ENCODE results near the gene HPCAL1. TPM values are rescaled to one million over a fixed set of nuclear protein-coding genes. Genes with fewer than 3 reads are reported as not detected.

The HPCAL1 gene
- total RNA-seq, 1 donor from 2014 or later = 13.1 TPM

DNA sequence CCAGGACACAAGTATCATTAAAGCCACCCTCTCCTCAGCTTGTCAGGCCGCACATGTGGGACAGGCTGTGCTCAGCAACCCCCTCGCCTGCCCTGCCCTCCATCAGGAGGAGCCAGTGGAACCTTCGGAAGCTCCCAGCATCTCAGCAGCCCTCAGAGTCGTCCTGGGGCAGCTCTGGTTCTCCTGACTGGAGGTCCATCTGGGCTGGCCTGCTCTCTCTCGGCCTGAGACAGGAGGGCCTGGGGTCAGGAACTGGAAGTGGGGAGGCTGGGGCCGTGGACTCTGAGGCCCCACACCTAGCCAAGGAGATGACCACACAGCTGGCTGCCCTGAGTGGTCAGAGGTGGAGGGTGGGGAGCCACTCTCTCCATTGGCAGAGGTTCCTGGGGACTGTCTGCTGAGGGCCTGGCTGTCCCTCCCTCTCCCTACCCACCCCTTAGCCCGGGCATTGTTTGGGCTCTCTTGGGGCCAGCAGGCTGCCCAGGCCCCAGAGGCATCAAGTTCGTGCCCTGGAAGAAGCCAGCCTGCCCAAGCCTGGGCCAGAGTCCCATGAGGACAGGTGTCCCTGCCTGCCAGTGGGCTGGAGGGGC is 122.3 kb downstream of the HPCAL1 start:
- H3K4me1 Mint-ChIP-seq (ENCODE audit: low read depth, unreplicated experiment) = no peaks in the 10 kb centered on the region
- H3K27me3 Mint-ChIP-seq (ENCODE audit: unreplicated experiment) = no peaks in the 10 kb centered on the region
- DNase-seq = no peak
- H3K27ac Mint-ChIP-seq (ENCODE audit: unreplicated experiment) = no peak overlapping the region
- peaks cover 1% of the 10 kb centered on the region for H3K9me3 Mint-ChIP-seq (ENCODE audit: unreplicated experiment)
- H3K4me3 Mint-ChIP-seq (ENCODE audit: unreplicated experiment) = no peak overlapping the region
- no peaks in the 10 kb centered on the region for H3K36me3 Mint-ChIP-seq (ENCODE audit: unreplicated experiment)
- TF ChIP-seq, protein P1, sequence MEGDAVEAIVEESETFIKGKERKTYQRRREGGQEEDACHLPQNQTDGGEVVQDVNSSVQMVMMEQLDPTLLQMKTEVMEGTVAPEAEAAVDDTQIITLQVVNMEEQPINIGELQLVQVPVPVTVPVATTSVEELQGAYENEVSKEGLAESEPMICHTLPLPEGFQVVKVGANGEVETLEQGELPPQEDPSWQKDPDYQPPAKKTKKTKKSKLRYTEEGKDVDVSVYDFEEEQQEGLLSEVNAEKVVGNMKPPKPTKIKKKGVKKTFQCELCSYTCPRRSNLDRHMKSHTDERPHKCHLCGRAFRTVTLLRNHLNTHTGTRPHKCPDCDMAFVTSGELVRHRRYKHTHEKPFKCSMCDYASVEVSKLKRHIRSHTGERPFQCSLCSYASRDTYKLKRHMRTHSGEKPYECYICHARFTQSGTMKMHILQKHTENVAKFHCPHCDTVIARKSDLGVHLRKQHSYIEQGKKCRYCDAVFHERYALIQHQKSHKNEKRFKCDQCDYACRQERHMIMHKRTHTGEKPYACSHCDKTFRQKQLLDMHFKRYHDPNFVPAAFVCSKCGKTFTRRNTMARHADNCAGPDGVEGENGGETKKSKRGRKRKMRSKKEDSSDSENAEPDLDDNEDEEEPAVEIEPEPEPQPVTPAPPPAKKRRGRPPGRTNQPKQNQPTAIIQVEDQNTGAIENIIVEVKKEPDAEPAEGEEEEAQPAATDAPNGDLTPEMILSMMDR (IDR thresholded peaks at IDR 0.05; ENCODE audit: partially characterized antibody, unreplicated experiment) = no peak

DNA sequence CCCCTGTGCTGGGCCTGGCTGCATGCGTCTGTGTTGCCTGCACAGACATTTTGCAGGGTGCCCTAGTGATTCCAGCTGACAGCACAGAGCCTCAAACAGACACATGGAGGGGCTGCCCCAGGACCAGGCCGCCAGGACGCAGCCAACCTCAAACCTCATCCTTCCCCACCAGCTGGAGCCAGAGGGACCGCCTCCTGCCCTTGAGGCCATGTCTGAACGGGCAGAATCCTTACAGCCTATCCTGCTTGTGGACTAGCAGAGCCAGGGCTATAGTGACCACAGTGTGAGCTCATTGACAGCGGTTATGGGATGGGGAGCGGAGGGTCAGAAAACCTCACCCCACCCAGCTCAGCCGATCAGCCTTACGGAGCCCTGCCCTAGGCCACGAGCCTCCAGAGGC is 123.0 kb downstream of the HPCAL1 start:
- TF ChIP-seq, protein P1 (IDR thresholded peaks at IDR 0.05; ENCODE audit: partially characterized antibody, unreplicated experiment) = no peak

DNA sequence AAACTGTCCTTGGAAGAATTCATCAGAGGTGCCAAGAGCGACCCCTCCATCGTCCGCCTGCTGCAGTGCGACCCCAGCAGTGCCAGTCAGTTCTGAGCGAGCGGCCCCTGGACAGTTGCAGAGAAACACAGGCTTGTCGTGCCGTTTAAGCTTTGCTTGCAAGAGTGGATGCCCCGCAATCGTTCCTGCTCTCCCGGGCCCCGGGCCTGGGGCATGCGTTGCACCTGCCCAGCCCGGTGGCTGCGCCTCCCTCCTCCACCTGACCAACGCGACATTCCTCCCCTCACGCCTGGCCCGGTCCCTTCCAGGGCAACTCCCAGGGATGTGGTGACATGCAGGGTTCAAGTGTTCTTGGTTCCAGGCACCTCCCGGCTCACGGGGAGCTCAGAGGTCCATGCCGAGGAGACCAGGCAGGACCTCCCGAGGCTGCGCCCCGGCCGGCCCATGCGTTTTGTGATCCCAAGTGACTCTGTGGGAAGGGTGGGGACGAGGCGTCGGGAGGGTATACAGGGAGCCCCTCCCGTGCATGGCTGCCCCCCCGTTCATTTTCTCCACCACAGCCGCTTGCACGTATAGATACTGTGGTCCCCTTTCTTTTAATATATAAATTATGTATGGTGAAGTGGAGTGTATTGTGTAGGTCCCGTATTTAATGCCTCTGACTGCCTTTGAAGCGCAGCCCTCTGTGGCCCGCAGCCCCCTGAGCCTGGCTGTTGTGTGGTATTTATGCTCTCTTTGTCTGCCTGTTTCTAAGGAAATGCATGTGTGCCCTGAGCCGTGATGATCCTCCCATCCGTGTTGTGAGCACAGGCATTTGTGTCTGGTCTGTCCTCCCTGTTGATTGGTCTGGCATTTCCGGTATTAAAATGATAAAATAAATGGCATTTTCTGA is 124.3 kb downstream of the HPCAL1 start:
- Mint-ChIP-seq H3K9me3 (ENCODE audit: unreplicated experiment) (peaks cover 1% of the 10 kb centered on the region), H3K27me3 (ENCODE audit: unreplicated experiment) (no peaks in the 10 kb centered on the region), H3K27ac (ENCODE audit: unreplicated experiment) (no peak overlapping the region), H3K4me3 (ENCODE audit: unreplicated experiment) (no peak overlapping the region), H3K36me3 (ENCODE audit: unreplicated experiment) (no peaks in the 10 kb centered on the region), H3K4me1 (ENCODE audit: low read depth, unreplicated experiment) (no peaks in the 10 kb centered on the region)
- TF ChIP-seq, protein P1 (IDR thresholded peaks at IDR 0.05; ENCODE audit: partially characterized antibody, unreplicated experiment) = no peak
- no peak for DNase-seq

More for the DNA sequence above, 123.0 kb downstream of the HPCAL1 start:
- Mint-ChIP-seq H3K27me3 (ENCODE audit: unreplicated experiment) (no peaks in the 10 kb centered on the region), H3K4me3 (ENCODE audit: unreplicated experiment) (no peak overlapping the region), H3K9me3 (ENCODE audit: unreplicated experiment) (peaks cover 1% of the 10 kb centered on the region), H3K27ac (ENCODE audit: unreplicated experiment) (no peak overlapping the region), H3K4me1 (ENCODE audit: low read depth, unreplicated experiment) (no peaks in the 10 kb centered on the region), H3K36me3 (ENCODE audit: unreplicated experiment) (no peaks in the 10 kb centered on the region)
- no peak for DNase-seq

DNA sequence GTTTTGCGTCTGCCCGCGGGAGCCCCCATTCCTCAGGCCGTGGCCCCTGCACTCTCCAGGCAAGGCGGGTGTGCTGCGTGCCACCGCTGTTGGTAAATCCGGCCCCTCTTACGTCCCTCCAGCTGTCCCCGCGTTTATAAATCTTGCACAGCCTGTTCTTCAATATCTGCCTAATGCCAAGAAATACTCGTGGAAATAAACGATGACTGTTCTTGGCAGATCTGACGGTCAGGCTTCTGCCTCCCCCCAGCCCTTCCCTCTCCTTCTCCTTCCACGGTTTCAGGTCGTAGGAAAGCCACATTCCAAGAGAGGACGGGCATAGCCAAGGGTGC is 124.9 kb downstream of the HPCAL1 start:
- Mint-ChIP-seq H3K9me3 (ENCODE audit: unreplicated experiment) (peaks cover 1% of the 10 kb centered on the region), H3K4me3 (ENCODE audit: unreplicated experiment) (no peak overlapping the region), H3K36me3 (ENCODE audit: unreplicated experiment) (no peaks in the 10 kb centered on the region), H3K27ac (ENCODE audit: unreplicated experiment) (no peak overlapping the region), H3K4me1 (ENCODE audit: low read depth, unreplicated experiment) (no peaks in the 10 kb centered on the region), H3K27me3 (ENCODE audit: unreplicated experiment) (no peaks in the 10 kb centered on the region)
- TF ChIP-seq, protein P1 (IDR thresholded peaks at IDR 0.05; ENCODE audit: partially characterized antibody, unreplicated experiment) = no peak
- no peak for DNase-seq

DNA sequence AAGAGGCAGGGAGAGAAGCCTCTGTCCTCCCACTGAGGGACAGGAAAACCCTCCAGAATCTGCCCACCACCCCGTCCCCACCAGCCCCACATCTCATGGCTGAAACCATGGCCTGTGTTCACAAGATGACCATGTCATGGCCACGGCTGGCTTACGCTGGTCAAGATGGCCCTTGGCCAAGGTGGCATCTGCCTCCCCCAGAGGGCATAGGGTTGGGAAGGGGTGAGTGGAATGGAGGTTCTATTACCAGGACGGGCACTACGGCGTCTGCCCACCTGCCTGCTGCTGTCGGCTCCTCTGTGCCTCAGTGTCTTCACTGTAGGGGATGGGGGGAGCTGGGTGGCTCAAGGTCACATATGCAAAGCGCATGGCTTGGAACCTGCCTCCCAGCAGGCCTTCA is 125.7 kb downstream of the HPCAL1 start:
- TF ChIP-seq, protein P1 (IDR thresholded peaks at IDR 0.05; ENCODE audit: partially characterized antibody, unreplicated experiment) = no peak
- Mint-ChIP-seq H3K36me3 (ENCODE audit: unreplicated experiment) (no peaks in the 10 kb centered on the region), H3K4me1 (ENCODE audit: low read depth, unreplicated experiment) (peaks cover 4% of the 10 kb centered on the region), H3K4me3 (ENCODE audit: unreplicated experiment) (no peak overlapping the region), H3K27me3 (ENCODE audit: unreplicated experiment) (peaks cover 1% of the 10 kb centered on the region), H3K27ac (ENCODE audit: unreplicated experiment) (no peak overlapping the region), H3K9me3 (ENCODE audit: unreplicated experiment) (peaks cover 1% of the 10 kb centered on the region)
- DNase-seq = no peak

Data from glutamatergic neuron (in vitro differentiated cells).